Left lung (tissue), 10 donors: ENCODE data around the gene LRRC8B. TPM values are rescaled to one million over a fixed set of nuclear protein-coding genes. Genes with fewer than 3 reads are reported as not detected.

Experiments used
- ATAC-seq: fragments of 200-7000 bp; cut with Tn5 transposase; one replicate; pipeline ENCODE4 v1.9.1; 2020; ENCODE audit warnings: moderate library complexity
- DNase-seq, 4 donors: peaks; one replicate each; pipeline ENCODE4 v3.0.0-alpha.2; 2013 to 2020
- H3K27ac ChIP-seq, 2 donors: fragments of 200-600 bp; sonication (generic) in 1 of 2; one replicate each; pipeline versions ENCODE4 v1.5.0 to v1.8.0; 2020 to 2021
- H3K27me3 ChIP-seq, 2 donors: fragments of 200-600 bp; sonication (generic) in 1 of 2; one replicate each; pipeline versions ENCODE4 v1.5.0 to v1.8.0; 2020 to 2021
- H3K36me3 ChIP-seq, 2 donors: fragments of 200-600 bp; sonication (generic) in 1 of 2; one replicate each; pipeline versions ENCODE4 v1.5.0 to v1.8.0; 2020 to 2021
- H3K4me1 ChIP-seq, 2 donors: fragments of 200-600 bp; one replicate each; pipeline ENCODE4 v1.8.0; 2021
- H3K4me3 ChIP-seq, 2 donors: fragments of 200-600 bp; sonication (generic) in 1 of 2; one replicate each; pipeline versions ENCODE4 v1.5.0 to v1.8.0; 2020 to 2021; ENCODE audit warnings: mild to moderate bottlenecking in 1 of 2
- H3K9me3 ChIP-seq, 2 donors: fragments of 200-600 bp; sonication (generic) in 1 of 2; one replicate each; pipeline versions ENCODE4 v1.5.0 to v1.8.0; 2020 to 2021
- intact Hi-C, 2 donors: fragments of 100-400 bp; cut with DNase I; formaldehyde crosslinking; loops; one replicate each; pipeline versions ENCODE4 v1.11.2 to v1.14.2; 2022
- polyA plus RNA-seq, 6 donors: library from polyadenylated mRNA; unstranded; fragments of 120-200 nt; gene quantifications; one replicate each; pipeline ENCODE4 v1.2.1, GENCODE V29; 2013; ENCODE audit not compliant: insufficient read length in 6 of 6
- total RNA-seq, 2 donors: library from RNA; stranded (reverse); fragmentation: NEBNext Ultra II Directional; extraction: Animal tissue kit (Norgen Biotek cat#: 25700); gene quantifications; one replicate each; pipeline ENCODE4 v1.2.1, GENCODE V29; 2021
- TF ChIP-seq, protein P1 (sequence below), 2 donors: fragments of 200-600 bp; sonication (generic) in 1 of 2; IDR thresholded peaks; one replicate each; pipeline versions ENCODE4 v1.5.0 to v1.8.0; 2021; ENCODE audit warnings: antibody characterized with exemption in 2 of 2
- donor health status: DM: no; HTN: yes; CAD: no.
- donor health status: DM: no; HTN: no; CAD: no.

The LRRC8B gene
- total and polyA plus RNA-seq, 8 donors: 8.9 to 22.5 (median 10.4) TPM

DNA sequence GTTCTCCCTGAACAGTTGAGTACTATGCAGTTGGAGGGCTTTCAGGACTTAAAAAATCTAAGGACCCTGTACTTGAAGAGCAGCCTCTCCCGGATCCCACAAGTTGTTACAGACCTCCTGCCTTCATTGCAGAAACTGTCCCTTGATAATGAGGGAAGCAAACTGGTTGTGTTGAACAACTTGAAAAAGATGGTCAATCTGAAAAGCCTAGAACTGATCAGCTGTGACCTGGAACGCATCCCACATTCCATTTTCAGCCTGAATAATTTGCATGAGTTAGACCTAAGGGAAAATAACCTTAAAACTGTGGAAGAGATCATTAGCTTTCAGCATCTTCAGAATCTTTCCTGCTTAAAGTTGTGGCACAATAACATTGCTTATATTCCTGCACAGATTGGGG lies 59.6 kb downstream of the LRRC8B start:
- no peak overlapping the region for H3K4me3 ChIP-seq
- TF ChIP-seq, protein P1, sequence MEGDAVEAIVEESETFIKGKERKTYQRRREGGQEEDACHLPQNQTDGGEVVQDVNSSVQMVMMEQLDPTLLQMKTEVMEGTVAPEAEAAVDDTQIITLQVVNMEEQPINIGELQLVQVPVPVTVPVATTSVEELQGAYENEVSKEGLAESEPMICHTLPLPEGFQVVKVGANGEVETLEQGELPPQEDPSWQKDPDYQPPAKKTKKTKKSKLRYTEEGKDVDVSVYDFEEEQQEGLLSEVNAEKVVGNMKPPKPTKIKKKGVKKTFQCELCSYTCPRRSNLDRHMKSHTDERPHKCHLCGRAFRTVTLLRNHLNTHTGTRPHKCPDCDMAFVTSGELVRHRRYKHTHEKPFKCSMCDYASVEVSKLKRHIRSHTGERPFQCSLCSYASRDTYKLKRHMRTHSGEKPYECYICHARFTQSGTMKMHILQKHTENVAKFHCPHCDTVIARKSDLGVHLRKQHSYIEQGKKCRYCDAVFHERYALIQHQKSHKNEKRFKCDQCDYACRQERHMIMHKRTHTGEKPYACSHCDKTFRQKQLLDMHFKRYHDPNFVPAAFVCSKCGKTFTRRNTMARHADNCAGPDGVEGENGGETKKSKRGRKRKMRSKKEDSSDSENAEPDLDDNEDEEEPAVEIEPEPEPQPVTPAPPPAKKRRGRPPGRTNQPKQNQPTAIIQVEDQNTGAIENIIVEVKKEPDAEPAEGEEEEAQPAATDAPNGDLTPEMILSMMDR (IDR thresholded peaks at IDR 0.05): no peak

DNA sequence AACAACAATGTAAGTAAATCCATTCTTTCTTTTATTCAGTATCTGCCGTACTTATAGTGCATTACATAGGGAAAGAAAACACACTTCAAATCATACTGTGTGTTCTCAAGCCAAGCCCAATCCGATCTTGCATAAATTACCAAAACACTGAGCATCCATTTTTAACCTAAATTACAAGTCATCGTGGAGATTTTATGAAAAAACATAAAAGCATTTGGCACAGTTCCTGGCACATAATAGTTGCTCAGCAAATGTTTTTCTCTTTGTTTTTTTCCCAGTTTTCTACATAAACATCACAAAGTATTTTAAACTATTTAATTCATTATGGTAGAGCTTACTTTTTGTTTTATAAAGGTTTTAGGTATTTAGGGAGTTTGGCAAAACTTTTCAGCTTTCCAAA lies 60.2 kb downstream of the LRRC8B start:
- TF ChIP-seq, protein P1 (IDR thresholded peaks at IDR 0.05): no peak
- H3K27ac ChIP-seq: no peak overlapping the region
- no peak for ATAC-seq
- H3K9me3 ChIP-seq: no peaks in the 10 kb centered on the region
- intact Hi-C loops: no loop called here
- H3K36me3 ChIP-seq: peaks cover 0 to 24% of the 10 kb centered on the region in 2 donors
- no peaks in the 10 kb centered on the region for H3K27me3 ChIP-seq
- H3K4me1 ChIP-seq: no peaks in the 10 kb centered on the region
- DNase-seq: no peak
- no peak overlapping the region for H3K4me3 ChIP-seq

More for the DNA sequence above, 59.6 kb downstream of the LRRC8B start:
- Histone ChIP-seq H3K9me3 (no peaks in the 10 kb centered on the region), H3K27me3 (no peaks in the 10 kb centered on the region), H3K4me1 (no peaks in the 10 kb centered on the region), H3K27ac (no peak overlapping the region), H3K36me3 (peaks cover 0 to 24% of the 10 kb centered on the region in 2 donors)
- no peak for DNase-seq
- intact Hi-C loops: no loop called here
- no peak for ATAC-seq

DNA sequence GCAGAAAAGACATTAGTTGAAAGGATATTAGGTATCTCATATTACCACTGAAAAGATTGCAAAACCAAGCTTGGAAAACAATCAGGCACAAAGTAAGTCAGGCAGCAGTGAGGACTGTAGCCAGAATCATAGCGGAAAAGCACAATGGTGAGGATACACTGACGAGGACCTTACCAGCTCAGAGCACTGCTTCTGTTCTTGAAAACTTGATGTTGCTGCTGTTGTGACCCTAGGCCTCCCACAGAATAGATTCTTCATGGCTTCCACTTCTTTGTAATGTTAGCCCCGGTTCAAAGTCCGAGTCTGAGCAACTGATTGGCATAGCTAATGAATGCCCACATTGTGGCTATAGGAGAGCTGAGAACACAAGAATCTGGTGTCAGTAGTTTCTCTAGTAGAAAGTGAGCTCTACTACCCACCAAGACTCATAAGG lies 63.1 kb downstream of the LRRC8B start:
- ATAC-seq: no peak

DNA sequence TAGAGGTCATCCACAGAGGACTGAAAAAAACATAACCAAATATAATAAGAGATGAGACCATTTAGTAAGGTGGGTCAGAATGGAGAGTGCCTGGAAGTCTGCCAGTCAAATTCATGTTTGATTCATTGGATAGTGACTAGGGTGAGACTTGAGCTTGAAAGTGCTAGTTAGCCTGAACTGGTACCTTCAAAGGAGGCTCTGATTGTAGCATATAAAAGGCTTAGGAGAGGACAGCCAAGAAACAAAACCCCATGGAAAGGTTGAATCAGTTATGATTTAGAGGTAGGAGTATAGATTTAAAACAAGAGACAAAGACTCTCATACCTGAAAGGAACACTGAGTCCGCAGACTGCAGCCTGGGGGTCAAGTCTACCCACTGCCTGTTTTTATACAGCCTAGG lies 63.9 kb downstream of the LRRC8B start:
- intact Hi-C loops: no loop called here
- DNase-seq (no peak), ATAC-seq (no peak)
- Histone ChIP-seq H3K27ac (no peak overlapping the region), H3K4me1 (peaks cover 0 to 17% of the 10 kb centered on the region in 2 donors), H3K9me3 (no peaks in the 10 kb centered on the region), H3K27me3 (no peaks in the 10 kb centered on the region), H3K36me3 (peaks cover 0 to 5% of the 10 kb centered on the region in 2 donors), H3K4me3 (no peak overlapping the region)
- TF ChIP-seq, protein P1 (IDR thresholded peaks at IDR 0.05): no peak

More for the DNA sequence above, 63.1 kb downstream of the LRRC8B start:
- Histone ChIP-seq H3K4me1 (peaks cover 0 to 10% of the 10 kb centered on the region in 2 donors), H3K36me3 (peaks cover 0 to 13% of the 10 kb centered on the region in 2 donors), H3K27ac (no peak overlapping the region), H3K9me3 (no peaks in the 10 kb centered on the region), H3K4me3 (no peak overlapping the region), H3K27me3 (no peaks in the 10 kb centered on the region)
- intact Hi-C loops: no loop called here
- no peak for DNase-seq
- TF ChIP-seq, protein P1 (IDR thresholded peaks at IDR 0.05): no peak

DNA sequence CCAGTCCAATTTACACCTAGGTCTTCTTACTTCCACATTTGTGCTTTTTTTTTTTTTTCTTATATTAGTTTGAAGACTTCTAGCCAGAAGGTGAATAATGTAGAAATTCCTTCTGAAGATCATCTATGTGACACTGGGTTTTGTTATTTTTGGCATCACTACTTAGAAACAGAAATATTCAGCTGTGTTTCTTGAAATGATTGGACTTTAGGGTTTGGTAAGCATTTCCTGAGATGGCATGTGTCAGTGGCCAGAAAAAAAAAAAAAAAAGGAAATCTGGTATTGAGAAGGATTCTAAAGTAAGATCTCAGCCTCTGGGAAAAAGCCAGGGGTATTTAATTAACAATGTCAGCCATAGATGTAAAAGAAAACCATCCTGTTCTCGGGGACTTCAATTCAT lies 64.9 kb downstream of the LRRC8B start:
- intact Hi-C loops: no loop called here

More for the DNA sequence above, 64.9 kb downstream of the LRRC8B start:
- H3K36me3 ChIP-seq: no peaks in the 10 kb centered on the region
- no peaks in the 10 kb centered on the region for H3K27me3 ChIP-seq
- DNase-seq (no peak), ATAC-seq (no peak)
- no peaks in the 10 kb centered on the region for H3K9me3 ChIP-seq
- H3K4me1 ChIP-seq: peaks cover 0 to 17% of the 10 kb centered on the region in 2 donors
- no peak overlapping the region for H3K27ac ChIP-seq
- H3K4me3 ChIP-seq: no peak overlapping the region
- TF ChIP-seq, protein P1 (IDR thresholded peaks at IDR 0.05): no peak
